AG09319 (cell line): ENCODE measurements around the gene ZC2HC1B.
A peak's percentile ranks its signal among the peaks of the same experiment; 100 is the strongest.

Source experiments
- DNase-seq: peaks from one replicate; pipeline ENCODE4 v3.0.0-alpha.2; 2010; ENCODE audit warnings: low read depth; ENCODE audit errors: extremely low read depth
- TF ChIP-seq, protein P1 (sequence below): IDR thresholded peaks from 2 replicates; pipeline ENCODE4 v1.5.1; 2011; ENCODE audit warnings: low read depth, mild to moderate bottlenecking, inconsistent platforms, low read length, moderate library complexity

ZC2HC1B gene

DNA sequence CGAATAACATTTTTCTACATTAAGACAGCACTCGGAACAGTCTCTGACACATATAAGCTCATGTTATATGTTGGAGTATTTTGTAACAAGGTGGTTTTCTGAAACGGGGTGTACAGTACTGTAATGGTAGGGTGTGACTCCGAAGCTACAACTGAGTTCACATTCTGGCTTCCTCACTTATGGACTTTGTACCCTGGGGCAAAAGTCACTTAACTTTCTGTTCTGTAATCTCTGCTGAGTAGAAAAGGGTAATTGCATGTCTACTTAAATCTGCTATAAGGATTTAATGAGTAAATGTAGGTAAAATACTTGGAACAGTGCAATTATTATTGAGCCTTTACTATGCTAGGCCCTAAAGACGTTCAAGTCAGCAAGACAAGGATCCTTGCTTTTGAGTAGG lies 25.9 kb upstream of the ZC2HC1B start:
- no peak for DNase-seq
- TF ChIP-seq, protein P1, sequence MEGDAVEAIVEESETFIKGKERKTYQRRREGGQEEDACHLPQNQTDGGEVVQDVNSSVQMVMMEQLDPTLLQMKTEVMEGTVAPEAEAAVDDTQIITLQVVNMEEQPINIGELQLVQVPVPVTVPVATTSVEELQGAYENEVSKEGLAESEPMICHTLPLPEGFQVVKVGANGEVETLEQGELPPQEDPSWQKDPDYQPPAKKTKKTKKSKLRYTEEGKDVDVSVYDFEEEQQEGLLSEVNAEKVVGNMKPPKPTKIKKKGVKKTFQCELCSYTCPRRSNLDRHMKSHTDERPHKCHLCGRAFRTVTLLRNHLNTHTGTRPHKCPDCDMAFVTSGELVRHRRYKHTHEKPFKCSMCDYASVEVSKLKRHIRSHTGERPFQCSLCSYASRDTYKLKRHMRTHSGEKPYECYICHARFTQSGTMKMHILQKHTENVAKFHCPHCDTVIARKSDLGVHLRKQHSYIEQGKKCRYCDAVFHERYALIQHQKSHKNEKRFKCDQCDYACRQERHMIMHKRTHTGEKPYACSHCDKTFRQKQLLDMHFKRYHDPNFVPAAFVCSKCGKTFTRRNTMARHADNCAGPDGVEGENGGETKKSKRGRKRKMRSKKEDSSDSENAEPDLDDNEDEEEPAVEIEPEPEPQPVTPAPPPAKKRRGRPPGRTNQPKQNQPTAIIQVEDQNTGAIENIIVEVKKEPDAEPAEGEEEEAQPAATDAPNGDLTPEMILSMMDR = no peak

DNA sequence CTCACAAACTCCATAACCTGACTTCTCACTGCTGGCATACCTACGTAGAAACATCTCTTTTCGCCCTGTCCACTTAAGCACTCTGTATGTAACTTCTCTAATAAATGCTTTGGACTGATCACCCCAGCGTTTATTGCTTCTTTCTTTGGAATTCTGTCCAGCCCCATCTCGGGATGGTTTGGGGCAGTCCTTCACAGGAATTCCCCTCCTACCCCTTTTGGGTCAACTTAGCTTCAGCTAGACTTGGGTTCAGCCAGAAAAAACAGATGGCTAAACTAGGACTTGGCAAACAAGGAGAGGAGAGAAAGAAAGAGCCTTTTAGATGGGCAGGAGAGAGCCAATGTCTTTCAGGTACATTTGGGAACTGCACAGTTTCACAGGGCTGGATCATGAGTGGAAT lies 25.1 kb upstream of the ZC2HC1B start:
- no peak for DNase-seq
- TF ChIP-seq, protein P1 = no peak

DNA sequence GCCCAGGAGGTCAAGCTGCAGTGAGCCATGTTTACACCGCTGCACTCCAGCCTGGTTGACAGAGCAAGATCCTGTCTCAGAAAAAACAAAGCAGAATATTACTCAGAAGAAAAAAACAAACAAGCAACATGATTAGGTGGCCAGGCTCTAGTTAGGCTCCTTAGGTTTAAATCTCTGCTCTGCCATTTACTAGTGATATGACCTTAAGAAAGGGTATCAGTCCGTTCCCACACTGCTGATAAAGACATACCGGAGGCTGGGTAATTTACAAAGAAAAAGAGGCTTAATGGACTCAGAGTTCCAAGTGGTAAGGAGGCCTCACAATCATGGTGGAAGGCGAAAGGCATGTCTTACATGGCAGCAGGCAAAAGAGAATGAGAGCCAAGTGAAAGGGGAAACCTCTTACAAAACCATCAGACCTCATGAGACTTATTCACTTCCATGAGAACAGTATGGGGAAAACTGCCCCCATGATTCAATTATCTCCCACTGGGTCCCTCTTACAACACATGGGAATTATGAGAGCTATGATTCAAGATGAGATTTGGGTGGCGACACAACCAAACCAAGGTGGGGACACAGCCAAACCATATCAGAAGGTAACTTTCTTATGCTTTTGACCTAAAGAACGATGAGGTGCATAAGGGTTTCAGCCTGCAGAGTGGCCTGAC lies 23.5 kb upstream of the ZC2HC1B start:
- TF ChIP-seq, protein P1 = no peak
- DNase-seq = no peak

DNA sequence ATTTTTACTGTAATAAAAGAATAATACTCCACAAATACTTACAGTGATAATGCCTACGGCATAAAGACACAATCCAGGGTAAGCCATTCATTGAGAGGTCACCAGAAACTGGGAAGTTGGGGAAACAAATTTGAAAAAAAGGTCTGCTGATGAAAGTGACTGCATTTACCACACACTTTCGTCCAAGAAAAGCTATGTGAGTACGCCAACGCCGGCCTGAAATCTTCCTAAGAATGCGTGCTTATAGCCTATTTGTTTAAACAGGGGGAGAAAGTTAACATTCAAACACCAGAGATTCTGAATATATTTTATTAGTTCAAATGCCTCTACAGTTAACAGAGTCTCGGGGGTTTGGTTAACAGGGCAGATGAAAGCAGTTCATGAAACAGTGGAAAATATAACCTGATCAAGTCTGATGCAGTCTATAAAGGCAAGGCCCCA lies 21.8 kb upstream of the ZC2HC1B start:
- no peak for DNase-seq
- TF ChIP-seq, protein P1 = no peak

DNA sequence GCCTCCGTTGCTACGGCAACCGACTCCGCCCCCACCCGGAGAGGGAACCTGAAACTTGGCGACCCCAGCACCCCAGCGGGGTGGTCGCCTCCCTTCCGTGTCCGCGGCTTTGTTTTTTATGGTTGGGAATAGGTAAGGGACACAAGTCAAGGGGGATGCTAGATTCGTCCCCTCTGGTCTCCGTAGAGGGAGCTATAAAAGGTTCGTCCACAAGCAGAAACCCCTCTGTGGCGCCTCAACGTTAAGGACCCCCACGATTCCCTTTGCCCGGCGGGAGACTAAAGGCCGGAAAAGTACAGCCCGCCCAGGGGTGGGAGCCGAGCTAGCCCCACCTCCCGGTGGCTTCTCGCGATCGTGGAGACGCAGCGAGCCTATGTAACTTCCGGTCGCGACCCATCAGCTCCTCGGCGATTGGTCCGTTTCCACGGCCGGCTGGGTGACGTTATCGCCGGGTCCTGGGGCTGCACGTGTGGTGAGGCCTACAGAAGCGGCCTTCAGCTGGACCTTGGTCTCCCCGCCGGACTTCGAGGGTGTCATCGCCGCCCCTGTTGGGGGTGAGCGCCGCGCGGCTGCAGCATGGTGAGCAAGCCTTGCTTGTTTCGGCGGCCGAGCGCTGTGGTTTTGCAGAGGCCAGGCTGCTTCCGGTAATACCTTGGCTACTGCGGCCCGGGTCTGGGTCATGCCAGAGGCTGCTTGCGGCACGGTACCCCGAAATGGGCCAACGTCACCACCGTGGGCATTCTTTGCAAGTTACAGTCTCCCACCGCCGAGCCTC lies 21.2 kb upstream of the ZC2HC1B start, which contains the start of gene LTV1:
LTV1 (plus strand) TSS at position 437 of the 775 bp plus-strand sequence; CDS start at position 577, 140 bp downstream.
- DNase-seq = peak; percentile 89
- TF ChIP-seq, protein P1 = no peak

DNA sequence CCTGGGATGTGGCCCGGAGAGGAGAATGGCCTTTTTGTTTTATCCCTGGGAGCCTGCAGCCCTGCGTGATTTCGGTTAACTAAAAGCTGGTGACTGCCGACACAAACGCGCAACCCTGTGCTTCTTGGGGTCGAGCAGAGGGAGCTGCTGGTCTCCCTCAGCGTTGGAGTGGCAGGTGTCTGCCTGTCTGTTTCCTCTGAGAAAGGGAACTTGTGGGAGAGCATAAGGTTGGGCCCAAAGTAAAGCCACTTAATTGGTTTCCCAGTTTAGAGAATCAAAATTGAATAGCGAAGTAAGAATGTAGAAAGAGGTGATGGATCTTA lies 20.6 kb upstream of the ZC2HC1B start:
- DNase-seq = no peak
- TF ChIP-seq, protein P1 = no peak

DNA sequence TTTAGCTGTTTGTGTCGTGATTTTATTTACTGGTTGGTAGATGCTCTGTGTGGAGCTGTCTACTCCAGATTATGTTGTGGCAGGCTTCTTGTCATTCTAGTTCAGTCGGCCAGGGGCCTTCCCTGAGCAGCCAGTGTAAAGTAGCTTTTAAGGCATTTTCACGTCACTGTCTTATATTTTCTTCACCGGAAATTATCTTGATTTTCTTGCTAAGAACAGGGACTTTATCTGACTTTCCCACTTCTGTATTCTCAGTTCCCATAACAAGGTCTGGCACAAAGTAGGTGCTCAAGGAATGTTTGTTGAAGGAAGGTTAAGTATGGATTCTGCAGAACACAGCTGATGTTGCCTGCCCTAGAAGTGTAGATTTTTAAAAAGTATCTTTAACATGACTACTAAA lies 20.3 kb upstream of the ZC2HC1B start:
- DNase-seq = no peak
- TF ChIP-seq, protein P1 = no peak
